Ovary (tissue), 9 donors: ENCODE results near the gene HOXB3. TPM values are rescaled to one million over a fixed set of nuclear protein-coding genes. Genes with fewer than 3 reads are reported as not detected.

Experiments
- DNase-seq, 5 donors: peaks; one replicate each; pipeline ENCODE4 v3.0.0-alpha.2; 2019 to 2020
- H3K27ac ChIP-seq, 2 donors: fragments of 200-600 bp; one replicate each; pipeline versions ENCODE4 v1.5.1 to v1.8.0; 2019 to 2022
- H3K27me3 ChIP-seq: fragments of 200-600 bp; one replicate; pipeline ENCODE4 v1.8.0; 2022
- H3K36me3 ChIP-seq: fragments of 200-600 bp; sonication (generic); one replicate; pipeline ENCODE4 v1.5.1; 2019
- H3K4me1 ChIP-seq: one replicate; pipeline ENCODE4 v1.8.1; 2013; ENCODE audit warnings: mild to moderate bottlenecking, moderate library complexity; ENCODE audit not compliant: insufficient read depth
- H3K4me3 ChIP-seq: fragments of 200-600 bp; sonication (generic); one replicate; pipeline ENCODE4 v1.5.1; 2017
- H3K9me3 ChIP-seq, 2 donors: fragments of 200-600 bp in 1 of 2; sonication (generic) in 1 of 2; one replicate each; pipeline versions ENCODE4 v1.5.1 to v1.8.1; 2013 to 2019; ENCODE audit warnings: mild to moderate bottlenecking in 1 of 2, moderate library complexity in 1 of 2
- CTCF ChIP-seq, 3 donors: fragments of 450-650 bp in 2 of 3; fragments of 200-600 bp in 1 of 3; IDR thresholded peaks; one replicate each; pipeline versions ENCODE4 v1.5.1 to v1.8.0; 2016 to 2022; ENCODE audit warnings: antibody characterized with exemption in 3 of 3, mild to moderate bottlenecking in 1 of 3
- EP300 ChIP-seq: sonication (generic); formaldehyde crosslinking; IDR thresholded peaks from one replicate; pipeline ENCODE4 v1.6.1; 2017; ENCODE audit warnings: antibody characterized with exemption
- POLR2A ChIP-seq: fragments of 450-650 bp; IDR thresholded peaks from one replicate; pipeline ENCODE4 v1.6.1; 2017; ENCODE audit warnings: antibody characterized with exemption, mild to moderate bottlenecking, moderate library complexity
- WGBS, 3 donors: extraction: QIAGEN DNeasy Blood & Tissue Kit in 1 of 3; methylation state at CpG; one replicate each; pipeline versions ENCODE4 v1.1.5 to v1.1.7; 2013 to 2017; 5-methylcytosine and 5-hydroxymethylcytosine counted together
- intact Hi-C, 4 donors: fragments of 100-400 bp; cut with DNase I; formaldehyde crosslinking; loops; one replicate each; pipeline versions ENCODE4 v1.11.0 to v1.15.1; 2022 to 2023
- polyA plus RNA-seq, 2 donors: library from polyadenylated mRNA; stranded (reverse); fragments of 200-250 nt in 1 of 2; fragments of 350-450 nt in 1 of 2; fragmentation: Illumina TruSeq in 1 of 2; extraction: RNeasy Lipid Tissue Mini Kit (QIAGEN cat#74804) in 1 of 2; gene quantifications; one replicate each; pipeline ENCODE4 v1.2.3, GENCODE V29; 2013 to 2014
- total RNA-seq, 7 donors: library from RNA; depleted of rRNA in 2 of 7; stranded (reverse); fragments of >200 nt in 2 of 7; fragmentation: NEBNext Ultra II Directional in 3 of 7; extraction: Animal tissue kit (Norgen Biotek cat#: 25700) in 3 of 7; gene quantifications; one replicate each; pipeline versions ENCODE4 v1.1.0 to v1.2.4, GENCODE V29; 2016 to 2023
- donor health status: DM: no; HTN: no; CAD: no; lungs with moderate emphysema.
- donor health status: DM: no; HTN: no; CAD: no.
- donor health status: Bipolar disorder and iron deficiency.
- donor health status: DM: yes; HTN: yes; CAD: no.
- donor health status: DM: no; HTN: no; CAD: no.
- donor health status: DM: yes; HTN: yes; CAD: no.

Gene HOXB3
- total and polyA plus RNA-seq, 9 donors: 0.43 to 10.7 (median 2.7) TPM

DNA sequence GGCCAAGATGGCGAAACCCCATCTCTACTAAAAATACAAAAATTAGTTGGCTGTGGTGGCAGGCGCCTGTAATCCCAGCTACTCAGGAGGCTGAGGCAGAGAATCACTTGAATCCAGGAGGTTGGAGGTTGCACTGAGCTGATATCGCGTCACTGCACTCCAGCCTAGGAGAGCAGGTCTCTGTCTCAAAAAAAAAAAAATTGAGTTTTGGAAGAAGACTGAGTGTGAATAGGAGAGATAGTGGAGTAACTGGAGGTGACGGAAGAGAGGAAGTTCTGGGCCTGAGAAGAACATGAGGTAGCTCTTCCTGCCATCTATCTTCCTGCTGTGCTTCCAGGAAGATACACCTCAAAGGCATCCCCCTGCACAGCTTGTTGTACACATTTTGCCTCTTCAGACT is 70.6 kb downstream of the HOXB3 start:
- H3K27ac ChIP-seq: no peak overlapping the region
- WGBS, 3 donors: 72 to 73% (median 72%) methylated on average over 5 of the region's 5 CpGs
- H3K36me3 ChIP-seq: no peaks in the 10 kb centered on the region
- H3K27me3 ChIP-seq: no peaks in the 10 kb centered on the region
- H3K4me3 ChIP-seq: no peak overlapping the region
- DNase-seq: no peak
- intact Hi-C loops: no loop called here
- no peaks in the 10 kb centered on the region for H3K4me1 ChIP-seq
- TF ChIP-seq EP300: no peak
- no peak for TF ChIP-seq POLR2A
- no peak for TF ChIP-seq CTCF (IDR thresholded peaks at IDR 0.05)
- H3K9me3 ChIP-seq: peaks cover 0 to under 1% of the 10 kb centered on the region in 2 donors

DNA sequence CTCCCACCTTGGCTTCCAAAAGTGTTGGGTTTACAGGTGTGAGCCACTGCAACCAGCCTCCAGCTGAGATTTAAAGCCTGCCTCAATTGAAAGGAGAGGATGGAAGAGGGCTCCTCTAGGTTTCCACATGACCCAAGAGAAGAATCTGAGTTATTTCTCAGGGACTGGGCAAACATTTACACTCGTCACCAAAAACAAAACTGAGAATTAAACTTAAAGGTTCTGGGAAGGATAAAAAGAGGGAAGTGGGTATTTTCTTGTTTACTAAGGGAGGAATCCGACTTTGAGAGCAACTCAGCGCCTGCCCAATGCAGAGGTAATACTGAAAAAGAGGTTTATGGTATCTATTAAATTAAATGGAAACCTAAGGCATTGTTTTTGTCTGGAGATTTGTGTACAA is 72.6 kb downstream of the HOXB3 start:
- intact Hi-C loops: no loop called here
- WGBS, 3 donors: 25 to 37% (median 26%) methylated on average over 3 of the region's 3 CpGs

GRCh38 chr17:48515925-48516900 is 73.8 kb downstream of the HOXB3 start:
- H3K4me1 ChIP-seq: no peaks in the 10 kb centered on the region
- H3K27ac ChIP-seq: no peak overlapping the region
- no peak for DNase-seq
- TF ChIP-seq CTCF (IDR thresholded peaks at IDR 0.05): no peak
- H3K4me3 ChIP-seq: no peak overlapping the region
- H3K27me3 ChIP-seq: no peaks in the 10 kb centered on the region
- intact Hi-C loops: no loop called here
- H3K36me3 ChIP-seq: no peaks in the 10 kb centered on the region
- WGBS, 3 donors: 28 to 56% (median 36%) methylated on average over 3 of the region's 3 CpGs
- H3K9me3 ChIP-seq: peaks cover 0 to 4% of the 10 kb centered on the region in 2 donors

More for the DNA sequence above, 72.6 kb downstream of the HOXB3 start:
- no peak overlapping the region for H3K27ac ChIP-seq
- no peak overlapping the region for H3K4me3 ChIP-seq
- TF ChIP-seq CTCF (IDR thresholded peaks at IDR 0.05) (no peak), POLR2A (no peak), EP300 (no peak)
- DNase-seq: no peak
- H3K36me3 ChIP-seq: no peaks in the 10 kb centered on the region
- no peaks in the 10 kb centered on the region for H3K4me1 ChIP-seq
- H3K9me3 ChIP-seq: peaks cover 0 to 4% of the 10 kb centered on the region in 2 donors
- H3K27me3 ChIP-seq: no peaks in the 10 kb centered on the region

GRCh38 chr17:48514477-48514876 is 75.6 kb downstream of the HOXB3 start:
- 23 to 47% (median 35%) methylated on average over 2 of the region's 2 CpGs for WGBS, 3 donors
- Histone ChIP-seq H3K36me3 (no peaks in the 10 kb centered on the region), H3K4me1 (no peaks in the 10 kb centered on the region), H3K27ac (no peak overlapping the region), H3K4me3 (no peak overlapping the region), H3K27me3 (no peaks in the 10 kb centered on the region), H3K9me3 (peaks cover 0 to 4% of the 10 kb centered on the region in 2 donors)
- TF ChIP-seq CTCF (IDR thresholded peaks at IDR 0.05) (no peak), EP300 (no peak), POLR2A (no peak)
- intact Hi-C loops: no loop called here
- DNase-seq: no peak
